Glomerular visceral epithelial cell (primary cell): ENCODE results near the gene INAFM1.

Source experiments
- DNase-seq: peaks from one replicate; pipeline ENCODE4 v3.0.0-alpha.2; 2016; ENCODE audit errors: extremely low spot score

INAFM1 gene

GRCh38 chr19:47309608-47310007 is 34.9 kb downstream of the INAFM1 start, which contains the start of gene C5AR1:
C5AR1 (plus strand) TSS chr19:47309861; CDS start chr19:47309896, 35 bp downstream.
- no peak for DNase-seq

GRCh38 chr19:47310323-47310722 is 35.6 kb downstream of the INAFM1 start:
- DNase-seq: no peak

- DNase-seq: no peak
Measured at GRCh38 chr19:47310819-47311218, 36.1 kb downstream of the INAFM1 start.

- DNase-seq: no peak
Measured at GRCh38 chr19:47312366-47313006, 37.8 kb downstream of the INAFM1 start.

GRCh38 chr19:47313754-47314295 is 39.1 kb downstream of the INAFM1 start:
- no peak for DNase-seq

- peak; percentile 72 for DNase-seq
Measured at GRCh38 chr19:47315125-47315821, 40.6 kb downstream of the INAFM1 start.

GRCh38 chr19:47316513-47316912 is 41.8 kb downstream of the INAFM1 start:
- DNase-seq: no peak

- no peak for DNase-seq
Measured at GRCh38 chr19:47319923-47320871, 45.5 kb downstream of the INAFM1 start.

- DNase-seq: no peak
Measured at GRCh38 chr19:47321630-47322029, 46.9 kb downstream of the INAFM1 start.

GRCh38 chr19:47322058-47322457 is 47.4 kb downstream of the INAFM1 start:
- DNase-seq: no peak

GRCh38 chr19:47323409-47323808 is 48.7 kb downstream of the INAFM1 start:
- no peak for DNase-seq

GRCh38 chr19:47323872-47324271 is 49.2 kb downstream of the INAFM1 start:
- no peak for DNase-seq

- no peak for DNase-seq
Measured at GRCh38 chr19:47324502-47324901, 49.8 kb downstream of the INAFM1 start.
